Vagina (tissue), 2 donors: ENCODE data around the gene HOOK2. TPM values are rescaled to one million over a fixed set of nuclear protein-coding genes. Genes with fewer than 3 reads are reported as not detected.
A peak's percentile ranks its signal among the peaks of the same experiment; 100 is the strongest.

Source experiments
- DNase-seq, 2 donors: peaks; one replicate each; pipeline ENCODE4 v3.0.0-alpha.2; 2017; ENCODE audit errors: extremely low spot score in 2 of 2
- H3K27ac ChIP-seq: fragments of 200-600 bp; sonication (generic); one replicate; pipeline ENCODE4 v1.5.1; 2019
- H3K27me3 ChIP-seq: fragments of 200-600 bp; sonication (generic); one replicate; pipeline ENCODE4 v1.5.1; 2019
- H3K36me3 ChIP-seq, 2 donors: fragments of 200-600 bp; sonication (generic); one replicate each; pipeline ENCODE4 v1.5.1; 2017 to 2019
- H3K4me1 ChIP-seq: fragments of 200-600 bp; sonication (generic); one replicate; pipeline ENCODE4 v1.5.1; 2019
- H3K4me3 ChIP-seq, 2 donors: fragments of 200-600 bp; sonication (generic); 1 replicate in 1 of 2; 2 replicates in 1 of 2; pipeline ENCODE4 v1.5.1; 2016 to 2019
- H3K9me3 ChIP-seq: fragments of 200-600 bp; sonication (generic); one replicate; pipeline ENCODE4 v1.5.1; 2019
- CTCF ChIP-seq, 3 experiments: fragments of 450-650 bp in 2 of 3; fragments of 200-600 bp in 1 of 3; sonication (generic) in 1 of 3; IDR thresholded peaks; one replicate each; pipeline ENCODE4 v1.5.1; 2017 to 2019; ENCODE audit warnings: antibody characterized with exemption in 3 of 3, mild to moderate bottlenecking in 2 of 3, moderate library complexity in 2 of 3
- POLR2A ChIP-seq, 2 donors: fragments of 450-650 bp; IDR thresholded peaks; one replicate each; pipeline ENCODE4 v1.6.1; 2017; ENCODE audit warnings: antibody characterized with exemption in 2 of 2, mild to moderate bottlenecking in 2 of 2, moderate library complexity in 2 of 2
- POLR2AphosphoS5 ChIP-seq, 2 donors: sonication (generic); formaldehyde crosslinking; IDR thresholded peaks; one replicate each; pipeline ENCODE4 v1.9.0; 2017; ENCODE audit warnings: antibody characterized with exemption in 2 of 2, mild to moderate bottlenecking in 2 of 2, low read depth in 1 of 2; ENCODE audit not compliant: insufficient read depth in 1 of 2
- intact Hi-C: fragments of 100-400 bp; cut with DNase I; formaldehyde crosslinking; loops from one replicate; pipeline ENCODE4 v1.15.1; 2023
- total RNA-seq: library from RNA; depleted of rRNA; stranded (reverse); fragments of >200 nt; gene quantifications from one replicate; pipeline ENCODE4 v1.2.3, GENCODE V29; 2016

Gene HOOK2
- total RNA-seq, 1 donor from 2014 or later: 65.6 TPM

GRCh38 chr19:12778017-12778904 is 2.9 kb upstream of the HOOK2 start:
- Histone ChIP-seq H3K36me3 (no peaks in the 10 kb centered on the region), H3K9me3 (no peaks in the 10 kb centered on the region), H3K27me3 (no peaks in the 10 kb centered on the region), H3K4me1 (peaks cover 51% of the 10 kb centered on the region), H3K27ac (peak overlapping the region; percentile 94), H3K4me3 (peak overlapping the region; percentile 56 to 85)
- TF ChIP-seq POLR2AphosphoS5 (IDR thresholded peaks at IDR 0.05; ENCODE audit: insufficient read depth in 1 of 2, low read depth in 1 of 2) (peak in 1 of 2 donors; percentile 77), CTCF (IDR thresholded peaks at IDR 0.05) (no peak), POLR2A (IDR thresholded peaks at IDR 0.05) (peak in 1 of 2 donors; percentile 4)
- intact Hi-C loops: loop anchor here (1.0 kb wide), 1 partner anchor 18 kb away; no protein-coding TSS in a partner anchor
- no peak for DNase-seq

GRCh38 chr19:12777217-12778016 is 2.1 kb upstream of the HOOK2 start:
- Histone ChIP-seq H3K27me3 (no peaks in the 10 kb centered on the region), H3K9me3 (no peaks in the 10 kb centered on the region), H3K4me1 (peaks cover 45% of the 10 kb centered on the region), H3K36me3 (no peaks in the 10 kb centered on the region), H3K27ac (peak overlapping the region; percentile 94), H3K4me3 (peak overlapping the region; percentile 56 to 85)
- intact Hi-C loops: loop anchor here (1.0 kb wide), 1 partner anchor 19 kb away; no protein-coding TSS in a partner anchor
- peak; percentile 53 to 76 for TF ChIP-seq POLR2AphosphoS5 (IDR thresholded peaks at IDR 0.05; ENCODE audit: insufficient read depth in 1 of 2, low read depth in 1 of 2)
- peak; percentile 81 to 98 (median 96) for TF ChIP-seq CTCF (IDR thresholded peaks at IDR 0.05)
- TF ChIP-seq POLR2A (IDR thresholded peaks at IDR 0.05): no peak
- DNase-seq: no peak

- TF ChIP-seq POLR2AphosphoS5 (IDR thresholded peaks at IDR 0.05; ENCODE audit: insufficient read depth in 1 of 2, low read depth in 1 of 2) (no peak), CTCF (IDR thresholded peaks at IDR 0.05) (no peak), POLR2A (IDR thresholded peaks at IDR 0.05) (no peak)
- DNase-seq: no peak
- Histone ChIP-seq H3K27ac (no peak overlapping the region), H3K9me3 (no peaks in the 10 kb centered on the region), H3K4me3 (no peak overlapping the region), H3K4me1 (peaks cover 28% of the 10 kb centered on the region), H3K36me3 (no peaks in the 10 kb centered on the region), H3K27me3 (no peaks in the 10 kb centered on the region)
- intact Hi-C loops: no loop called here
These were observed 1.8 kb downstream of the HOOK2 start for GRCh38 chr19:12773571-12773970.

GRCh38 chr19:12772323-12772722 is 3.0 kb downstream of the HOOK2 start:
- no peak overlapping the region for H3K4me3 ChIP-seq
- H3K9me3 ChIP-seq: no peaks in the 10 kb centered on the region
- H3K27me3 ChIP-seq: no peaks in the 10 kb centered on the region
- TF ChIP-seq POLR2A (IDR thresholded peaks at IDR 0.05) (no peak), CTCF (IDR thresholded peaks at IDR 0.05) (no peak), POLR2AphosphoS5 (IDR thresholded peaks at IDR 0.05; ENCODE audit: insufficient read depth in 1 of 2, low read depth in 1 of 2) (no peak)
- peaks cover 19% of the 10 kb centered on the region for H3K4me1 ChIP-seq
- no peak for DNase-seq
- no peak overlapping the region for H3K27ac ChIP-seq
- intact Hi-C loops: no loop called here
- H3K36me3 ChIP-seq: no peaks in the 10 kb centered on the region
